Prostate gland (tissue), 2 donors: ENCODE data around the gene ZNF276. TPM values are rescaled to one million over a fixed set of nuclear protein-coding genes. Genes with fewer than 3 reads are reported as not detected.

ENCODE experiments used
- DNase-seq: peaks from one replicate; pipeline ENCODE4 v3.0.0-alpha.2; 2019; ENCODE audit warnings: low spot score
- H3K27ac ChIP-seq, 2 donors: fragments of 200-600 bp; sonication (generic); 2 replicates each; pipeline ENCODE4 v1.5.1; 2017 to 2019
- H3K27me3 ChIP-seq: fragments of 200-600 bp; sonication (generic); replicated peaks from 2 replicates; pipeline ENCODE4 v1.5.1; 2019; ENCODE audit not compliant: insufficient read depth
- H3K36me3 ChIP-seq, 2 donors: fragments of 200-600 bp; sonication (generic); 1 replicate in 1 of 2; 2 replicates in 1 of 2; pipeline versions ENCODE4 v1.5.1 to v1.8.1; 2017 to 2019
- H3K4me1 ChIP-seq: fragments of 200-600 bp; sonication (generic); replicated peaks from 2 replicates; pipeline ENCODE4 v1.5.1; 2019
- H3K4me3 ChIP-seq, 2 donors: fragments of 200-600 bp; sonication (generic); 2 replicates each; pipeline ENCODE4 v1.5.1; 2017 to 2019
- H3K9me3 ChIP-seq: fragments of 200-600 bp; sonication (generic); 2 replicates; pipeline ENCODE4 v1.5.1; 2017
- POLR2A ChIP-seq: fragments of 450-650 bp; IDR thresholded peaks from one replicate; pipeline ENCODE4 v1.6.1; 2016; ENCODE audit warnings: antibody characterized with exemption, mild to moderate bottlenecking
- POLR2AphosphoS5 ChIP-seq: sonication (generic); formaldehyde crosslinking; IDR thresholded peaks from one replicate; pipeline ENCODE4 v1.6.1; 2017; ENCODE audit warnings: antibody characterized with exemption
- WGBS: methylation state at CpG from one replicate; pipeline ENCODE4 v1.1.5; 2018; 5-methylcytosine and 5-hydroxymethylcytosine counted together
- intact Hi-C: fragments of 100-400 bp; cut with DNase I; formaldehyde crosslinking; loops from one replicate; pipeline ENCODE4 v1.14.2; 2022
- total RNA-seq, 2 donors: library from RNA; depleted of rRNA; stranded (reverse); fragments of >200 nt; gene quantifications; one replicate each; pipeline ENCODE4 v1.1.0, GENCODE V29; 2016
- TF ChIP-seq, protein P1 (sequence below), 4 experiments: fragments of 200-600 bp in 2 of 4; fragments of 450-650 bp in 2 of 4; sonication (generic) in 2 of 4; IDR thresholded peaks; 1 replicate in 3 of 4; 2 replicates in 1 of 4; pipeline ENCODE4 v1.5.1; 2016 to 2019; ENCODE audit warnings: antibody characterized with exemption in 4 of 4, mild to moderate bottlenecking in 2 of 4, moderate library complexity in 2 of 4

The ZNF276 gene
- total RNA-seq, 2 donors from 2014 or later: 18.4 to 46.1 TPM

GRCh38 chr16:89700649-89701424 lies 20.5 kb upstream of the ZNF276 start:
- peak overlapping the region; percentile 92 to 97 for H3K27ac ChIP-seq
- no peaks in the 10 kb centered on the region for H3K36me3 ChIP-seq
- WGBS: 2% methylated on average over 25 of the region's 78 CpGs
- H3K4me1 ChIP-seq: peaks cover 6% of the 10 kb centered on the region
- H3K4me3 ChIP-seq: peak overlapping the region; percentile 60 to 66
- no peaks in the 10 kb centered on the region for H3K9me3 ChIP-seq
- DNase-seq: peak; percentile 51
- H3K27me3 ChIP-seq: no peaks in the 10 kb centered on the region
- intact Hi-C loops: loop anchor here (2.0 to 5.0 kb wide), 3 partner anchors 22 to 889 kb away; partner anchors contain the start of genes APRT and TCF25
- TF ChIP-seq POLR2A (no peak), POLR2AphosphoS5 (no peak)
- TF ChIP-seq, protein P1, sequence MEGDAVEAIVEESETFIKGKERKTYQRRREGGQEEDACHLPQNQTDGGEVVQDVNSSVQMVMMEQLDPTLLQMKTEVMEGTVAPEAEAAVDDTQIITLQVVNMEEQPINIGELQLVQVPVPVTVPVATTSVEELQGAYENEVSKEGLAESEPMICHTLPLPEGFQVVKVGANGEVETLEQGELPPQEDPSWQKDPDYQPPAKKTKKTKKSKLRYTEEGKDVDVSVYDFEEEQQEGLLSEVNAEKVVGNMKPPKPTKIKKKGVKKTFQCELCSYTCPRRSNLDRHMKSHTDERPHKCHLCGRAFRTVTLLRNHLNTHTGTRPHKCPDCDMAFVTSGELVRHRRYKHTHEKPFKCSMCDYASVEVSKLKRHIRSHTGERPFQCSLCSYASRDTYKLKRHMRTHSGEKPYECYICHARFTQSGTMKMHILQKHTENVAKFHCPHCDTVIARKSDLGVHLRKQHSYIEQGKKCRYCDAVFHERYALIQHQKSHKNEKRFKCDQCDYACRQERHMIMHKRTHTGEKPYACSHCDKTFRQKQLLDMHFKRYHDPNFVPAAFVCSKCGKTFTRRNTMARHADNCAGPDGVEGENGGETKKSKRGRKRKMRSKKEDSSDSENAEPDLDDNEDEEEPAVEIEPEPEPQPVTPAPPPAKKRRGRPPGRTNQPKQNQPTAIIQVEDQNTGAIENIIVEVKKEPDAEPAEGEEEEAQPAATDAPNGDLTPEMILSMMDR (IDR thresholded peaks at IDR 0.05): peak in 2 of 4 experiments; percentile 32 to 38

DNA sequence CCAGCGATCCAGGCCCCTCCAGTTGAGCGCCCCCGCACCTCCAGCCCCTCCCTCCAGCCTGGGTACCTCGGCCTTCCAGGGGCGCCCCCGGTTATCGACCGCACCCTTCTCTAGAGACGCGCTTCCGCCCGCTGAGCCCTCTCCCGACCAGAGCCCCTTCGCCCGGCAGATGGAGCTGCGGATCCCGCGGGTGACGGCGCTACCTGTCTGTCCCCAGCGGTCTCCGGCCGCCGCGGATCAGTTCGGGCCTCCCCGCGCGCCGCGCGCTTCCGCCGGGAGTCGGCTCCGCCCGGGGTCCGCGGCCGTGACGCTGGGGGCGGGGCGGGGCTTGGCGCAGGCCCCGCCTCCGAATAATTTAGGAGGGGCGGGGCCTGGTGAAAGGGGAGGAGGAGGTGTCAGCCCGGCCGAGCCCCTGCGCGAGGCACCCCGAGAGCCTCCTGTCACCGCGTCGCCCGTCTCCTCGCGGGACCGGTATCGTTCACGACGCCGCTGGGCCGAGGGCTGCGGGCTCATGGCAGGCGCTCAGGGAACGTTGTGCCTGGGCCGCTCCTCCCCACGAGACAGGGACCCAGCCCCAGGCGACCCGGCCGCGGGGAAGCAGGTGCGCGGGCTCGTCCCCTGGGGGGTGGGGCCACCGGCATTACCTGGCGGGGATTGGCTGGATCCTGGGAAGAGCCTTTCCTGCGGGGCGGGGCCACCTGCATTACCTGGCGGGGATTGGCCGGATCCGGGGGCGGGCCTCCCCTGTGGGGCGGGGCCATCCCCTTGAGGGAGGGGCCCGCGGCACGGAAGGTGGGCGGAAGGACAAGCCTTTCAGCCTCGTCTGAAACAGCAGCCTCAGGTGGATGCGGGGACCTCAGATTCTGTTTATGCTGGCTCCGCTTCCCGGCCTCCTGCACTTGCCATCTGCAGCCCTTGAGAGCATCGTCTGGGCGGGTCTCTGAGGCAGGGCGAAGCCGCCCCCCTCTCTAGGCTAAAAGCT lies 19.6 kb upstream of the ZNF276 start, which contains the start of gene SPATA2L:
Gene SPATA2L, minus strand, starts transcription at position 281 of the 982 bp plus-strand sequence. CDS start 473 bp downstream, outside the sequence.
- TF ChIP-seq, protein P1 (IDR thresholded peaks at IDR 0.05): peak; percentile 4 to 42 (median 21)
- TF ChIP-seq POLR2A: peak; percentile 94
- peak; percentile 69 for TF ChIP-seq POLR2AphosphoS5
- Histone ChIP-seq H3K27ac (peak within 1 kb of the TSS; percentile 92 to 97), H3K4me3 (peak within 1 kb of the TSS; percentile 60 to 66), H3K9me3 (no peaks in the 10 kb centered on the region), H3K36me3 (no peaks in the 10 kb centered on the region), H3K27me3 (no peaks in the 10 kb centered on the region), H3K4me1 (peaks cover 6% of the 10 kb centered on the region)
- WGBS: under 1% methylated on average over 73 of the region's 97 CpGs
- peak; percentile 96 for DNase-seq
- intact Hi-C loops: loop anchor here (2.0 to 5.0 kb wide), 3 partner anchors 21 to 889 kb away; partner anchors contain the start of genes APRT and TCF25

DNA sequence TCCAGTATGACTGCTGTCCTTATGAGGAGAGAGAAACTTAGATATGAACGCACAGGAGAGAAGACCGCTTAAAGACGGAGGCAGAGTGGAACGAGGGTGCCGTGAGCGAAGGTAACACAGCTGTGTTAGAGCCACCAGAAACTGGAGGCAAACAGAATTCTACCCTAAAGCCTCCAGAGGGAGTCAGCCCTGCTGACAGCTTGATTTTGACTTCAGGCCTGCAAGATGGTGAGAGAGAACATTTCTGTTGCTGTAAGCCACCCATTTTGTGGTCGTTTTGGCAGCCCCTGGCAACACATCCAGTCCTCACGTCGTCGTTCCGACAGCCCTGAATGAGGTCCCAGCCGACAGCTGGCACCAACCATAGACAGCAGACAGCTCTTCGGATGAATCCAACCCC lies 17.1 kb upstream of the ZNF276 start:
- no peak for DNase-seq
- Histone ChIP-seq H3K36me3 (no peaks in the 10 kb centered on the region), H3K27me3 (no peaks in the 10 kb centered on the region), H3K27ac (no peak overlapping the region), H3K4me1 (peaks cover 6% of the 10 kb centered on the region), H3K4me3 (no peak overlapping the region), H3K9me3 (no peaks in the 10 kb centered on the region)
- WGBS: 75% methylated on average over 13 of the region's 13 CpGs
- intact Hi-C loops: loop anchor here (5.0 kb wide), 2 partner anchors 168 to 892 kb away; partner anchors contain the start of genes APRT and TCF25
- TF ChIP-seq, protein P1 (IDR thresholded peaks at IDR 0.05): no peak
- TF ChIP-seq POLR2A (no peak), POLR2AphosphoS5 (no peak)

- Histone ChIP-seq H3K27me3 (no peaks in the 10 kb centered on the region), H3K27ac (no peak overlapping the region), H3K4me1 (peaks cover 3% of the 10 kb centered on the region), H3K4me3 (no peak overlapping the region), H3K9me3 (no peaks in the 10 kb centered on the region), H3K36me3 (no peaks in the 10 kb centered on the region)
- TF ChIP-seq, protein P1 (IDR thresholded peaks at IDR 0.05): no peak
- TF ChIP-seq POLR2A (no peak), POLR2AphosphoS5 (no peak)
- DNase-seq: no peak
- WGBS: 67% methylated on average over 15 of the region's 15 CpGs
- intact Hi-C loops: loop anchor here (5.0 kb wide), 1 partner anchor 92 kb away; no protein-coding TSS in a partner anchor
Observed at GRCh38 chr16:89705006-89705405, 16.3 kb upstream of the ZNF276 start.
